A549 (cell line): ENCODE data around the gene XPO1.

Source experiments
- EP300 ChIP-seq, 2 experiments: fragments of >200 bp; sonication (Bioruptor Twin); formaldehyde crosslinking; IDR thresholded peaks; 2 replicates in 1 of 2; 3 replicates in 1 of 2; pipeline ENCODE4 v1.6.1; 2016 to 2017
- HOXB5 ChIP-seq: fragments of 250-450 bp; sonication (Bioruptor Pico); IDR thresholded peaks from 2 replicates; pipeline ENCODE4 v1.5.0; 2020; ENCODE audit warnings: mild to moderate bottlenecking, moderate library complexity
- POLR2A ChIP-seq: IDR thresholded peaks from 2 replicates; pipeline ENCODE4 v1.6.1; 2012; ENCODE audit warnings: mild to moderate bottlenecking, low read length
- RCOR1 ChIP-seq: fragments of 150-350 bp; IDR thresholded peaks from 2 replicates; pipeline ENCODE4 v1.6.1; 2014; ENCODE audit warnings: antibody characterized with exemption, low read length, low read depth
- TF ChIP-seq, protein P1 (sequence below): IDR thresholded peaks from 2 replicates; pipeline ENCODE4 v1.6.1; 2012; ENCODE audit warnings: low read depth, borderline replicate concordance
- TF ChIP-seq, protein P2 (sequence below): fragments of >200 bp; sonication (Bioruptor Twin); formaldehyde crosslinking; IDR thresholded peaks from 3 replicates; pipeline ENCODE4 v1.5.1; 2016
- TF ChIP-seq, protein P3 (sequence below): IDR thresholded peaks from 2 replicates; pipeline ENCODE4 v1.6.1; 2012

DNA sequence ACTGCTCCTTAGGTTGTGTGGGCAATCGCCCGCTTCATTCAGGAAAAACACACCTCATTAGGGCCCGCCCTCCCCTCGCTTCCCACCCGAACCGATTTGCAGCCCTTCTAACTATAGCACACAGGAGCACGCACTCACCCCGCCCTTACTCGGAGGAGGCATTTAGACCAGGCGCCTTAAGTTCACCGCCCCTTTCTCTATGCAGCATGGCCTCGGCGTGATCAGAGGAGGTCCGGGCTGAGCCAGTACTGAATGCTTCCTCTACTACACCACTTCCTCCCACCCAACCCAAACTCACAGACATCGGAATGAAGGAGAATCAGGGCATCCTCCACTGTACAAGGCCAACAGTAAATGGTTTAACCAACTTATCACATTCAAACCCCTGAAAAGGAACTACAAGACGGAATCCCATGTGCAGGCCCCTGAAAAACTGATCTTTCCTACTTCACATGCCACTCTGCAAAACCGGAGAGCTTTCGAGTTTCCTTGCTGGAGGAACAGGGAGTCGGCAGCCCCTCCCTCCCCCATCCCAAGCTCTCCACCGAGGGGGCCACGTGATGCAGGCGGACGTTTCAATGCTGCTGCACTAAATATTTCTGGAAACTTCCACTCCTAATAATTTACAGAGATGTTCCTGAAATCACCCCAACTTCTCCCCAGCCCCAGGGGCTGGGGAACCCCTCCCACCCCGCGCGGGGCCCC, 1.4 kb downstream of the XPO1 start:
- TF ChIP-seq, protein P1, sequence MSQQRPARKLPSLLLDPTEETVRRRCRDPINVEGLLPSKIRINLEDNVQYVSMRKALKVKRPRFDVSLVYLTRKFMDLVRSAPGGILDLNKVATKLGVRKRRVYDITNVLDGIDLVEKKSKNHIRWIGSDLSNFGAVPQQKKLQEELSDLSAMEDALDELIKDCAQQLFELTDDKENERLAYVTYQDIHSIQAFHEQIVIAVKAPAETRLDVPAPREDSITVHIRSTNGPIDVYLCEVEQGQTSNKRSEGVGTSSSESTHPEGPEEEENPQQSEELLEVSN: no peak; the same call in 1 of the 2 replicates
- TF ChIP-seq EP300 (IDR thresholded peaks at IDR 0.05) (no peak), HOXB5 (CRISPR knock-in tag) (no peak), POLR2A (peak; percentile 73), RCOR1 (no peak)
- TF ChIP-seq, protein P2, sequence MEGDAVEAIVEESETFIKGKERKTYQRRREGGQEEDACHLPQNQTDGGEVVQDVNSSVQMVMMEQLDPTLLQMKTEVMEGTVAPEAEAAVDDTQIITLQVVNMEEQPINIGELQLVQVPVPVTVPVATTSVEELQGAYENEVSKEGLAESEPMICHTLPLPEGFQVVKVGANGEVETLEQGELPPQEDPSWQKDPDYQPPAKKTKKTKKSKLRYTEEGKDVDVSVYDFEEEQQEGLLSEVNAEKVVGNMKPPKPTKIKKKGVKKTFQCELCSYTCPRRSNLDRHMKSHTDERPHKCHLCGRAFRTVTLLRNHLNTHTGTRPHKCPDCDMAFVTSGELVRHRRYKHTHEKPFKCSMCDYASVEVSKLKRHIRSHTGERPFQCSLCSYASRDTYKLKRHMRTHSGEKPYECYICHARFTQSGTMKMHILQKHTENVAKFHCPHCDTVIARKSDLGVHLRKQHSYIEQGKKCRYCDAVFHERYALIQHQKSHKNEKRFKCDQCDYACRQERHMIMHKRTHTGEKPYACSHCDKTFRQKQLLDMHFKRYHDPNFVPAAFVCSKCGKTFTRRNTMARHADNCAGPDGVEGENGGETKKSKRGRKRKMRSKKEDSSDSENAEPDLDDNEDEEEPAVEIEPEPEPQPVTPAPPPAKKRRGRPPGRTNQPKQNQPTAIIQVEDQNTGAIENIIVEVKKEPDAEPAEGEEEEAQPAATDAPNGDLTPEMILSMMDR: no peak
- TF ChIP-seq, protein P3, sequence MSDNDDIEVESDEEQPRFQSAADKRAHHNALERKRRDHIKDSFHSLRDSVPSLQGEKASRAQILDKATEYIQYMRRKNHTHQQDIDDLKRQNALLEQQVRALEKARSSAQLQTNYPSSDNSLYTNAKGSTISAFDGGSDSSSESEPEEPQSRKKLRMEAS: peak; percentile 91
